Measurements from ENCODE around the gene VWA2. TPM values are rescaled to one million over a fixed set of nuclear protein-coding genes. Genes with fewer than 3 reads are reported as not detected.
A peak's percentile ranks its signal among the peaks of the same experiment; 100 is the strongest.

VWA2 gene
- total RNA-seq, 1 experiment from 2014 or later, result 0.21 TPM

GRCh38 chr10:114304571-114305421 lies 65.7 kb downstream of the VWA2 start:
- H3K4me3 ChIP-seq (ENCODE audit: insufficient read depth, low read depth, low read length), result peak overlapping the region; percentile 55
- no peaks in the 10 kb centered on the region for H3K36me3 ChIP-seq (replicated peaks; ENCODE audit: control insufficient read depth, insufficient read depth, low read length)
- peaks cover 5% of the 10 kb centered on the region; the same call in 1 of the 2 replicates for H3K27me3 ChIP-seq (ENCODE audit: control insufficient read depth, insufficient read depth, low read length)
- DNase-seq, result peak; percentile 95

GRCh38 chr10:114305521-114305925 lies 66.5 kb downstream of the VWA2 start:
- Histone ChIP-seq H3K4me3 (ENCODE audit: insufficient read depth, low read depth, low read length) (peak overlapping the region; percentile 55; the same call in 1 of the 2 replicates), H3K36me3 (replicated peaks; ENCODE audit: control insufficient read depth, insufficient read depth, low read length) (no peaks in the 10 kb centered on the region), H3K27me3 (ENCODE audit: control insufficient read depth, insufficient read depth, low read length) (peaks cover 5% of the 10 kb centered on the region; the same call in 1 of the 2 replicates)
- DNase-seq, result no peak

GRCh38 chr10:114306116-114306973 lies 67.3 kb downstream of the VWA2 start:
- H3K27me3 ChIP-seq (ENCODE audit: control insufficient read depth, insufficient read depth, low read length), result peaks cover 5% of the 10 kb centered on the region; the same call in 1 of the 2 replicates
- no peak overlapping the region for H3K4me3 ChIP-seq (ENCODE audit: insufficient read depth, low read depth, low read length)
- DNase-seq, result no peak
- H3K36me3 ChIP-seq (replicated peaks; ENCODE audit: control insufficient read depth, insufficient read depth, low read length), result no peaks in the 10 kb centered on the region

- H3K27me3 ChIP-seq (ENCODE audit: control insufficient read depth, insufficient read depth, low read length), result peaks cover 5% of the 10 kb centered on the region; the same call in 1 of the 2 replicates
- no peak overlapping the region for H3K4me3 ChIP-seq (ENCODE audit: insufficient read depth, low read depth, low read length)
- DNase-seq, result no peak
- no peaks in the 10 kb centered on the region for H3K36me3 ChIP-seq (replicated peaks; ENCODE audit: control insufficient read depth, insufficient read depth, low read length)
Measured at GRCh38 chr10:114307731-114308130, 68.7 kb downstream of the VWA2 start.

- H3K36me3 ChIP-seq (replicated peaks; ENCODE audit: control insufficient read depth, insufficient read depth, low read length), result no peaks in the 10 kb centered on the region
- no peak overlapping the region for H3K4me3 ChIP-seq (ENCODE audit: insufficient read depth, low read depth, low read length)
- no peak for DNase-seq
- H3K27me3 ChIP-seq (ENCODE audit: control insufficient read depth, insufficient read depth, low read length), result peaks cover 5% of the 10 kb centered on the region; the same call in 1 of the 2 replicates
Measured at GRCh38 chr10:114308531-114309363, 69.7 kb downstream of the VWA2 start.

GRCh38 chr10:114309364-114309651 lies 70.3 kb downstream of the VWA2 start:
- Histone ChIP-seq H3K27me3 (ENCODE audit: control insufficient read depth, insufficient read depth, low read length) (peaks cover 5% of the 10 kb centered on the region; the same call in 1 of the 2 replicates), H3K4me3 (ENCODE audit: insufficient read depth, low read depth, low read length) (no peak overlapping the region), H3K36me3 (replicated peaks; ENCODE audit: control insufficient read depth, insufficient read depth, low read length) (no peaks in the 10 kb centered on the region)
- DNase-seq, result no peak

- Histone ChIP-seq H3K36me3 (replicated peaks; ENCODE audit: control insufficient read depth, insufficient read depth, low read length) (no peaks in the 10 kb centered on the region), H3K27me3 (ENCODE audit: control insufficient read depth, insufficient read depth, low read length) (peaks cover 4% of the 10 kb centered on the region; the same call in 1 of the 2 replicates), H3K4me3 (ENCODE audit: insufficient read depth, low read depth, low read length) (no peak overlapping the region)
- no peak for DNase-seq
Measured at GRCh38 chr10:114310346-114310745, 71.3 kb downstream of the VWA2 start.

- H3K36me3 ChIP-seq (replicated peaks; ENCODE audit: control insufficient read depth, insufficient read depth, low read length), result no peaks in the 10 kb centered on the region
- no peak for DNase-seq
- no peak overlapping the region for H3K4me3 ChIP-seq (ENCODE audit: insufficient read depth, low read depth, low read length)
- H3K27me3 ChIP-seq (ENCODE audit: control insufficient read depth, insufficient read depth, low read length), result peaks cover 2% of the 10 kb centered on the region; the same call in 1 of the 2 replicates
Measured at GRCh38 chr10:114311023-114311422, 72.0 kb downstream of the VWA2 start.

- H3K27me3 ChIP-seq (ENCODE audit: control insufficient read depth, insufficient read depth, low read length), result peaks cover 2% of the 10 kb centered on the region; the same call in 1 of the 2 replicates
- DNase-seq, result no peak
- no peaks in the 10 kb centered on the region for H3K36me3 ChIP-seq (replicated peaks; ENCODE audit: control insufficient read depth, insufficient read depth, low read length)
- no peak overlapping the region for H3K4me3 ChIP-seq (ENCODE audit: insufficient read depth, low read depth, low read length)
Measured at GRCh38 chr10:114311496-114312209, 72.6 kb downstream of the VWA2 start.

GRCh38 chr10:114313139-114313538 lies 74.1 kb downstream of the VWA2 start:
- Histone ChIP-seq H3K4me3 (ENCODE audit: insufficient read depth, low read depth, low read length) (no peak overlapping the region), H3K36me3 (replicated peaks; ENCODE audit: control insufficient read depth, insufficient read depth, low read length) (no peaks in the 10 kb centered on the region), H3K27me3 (ENCODE audit: control insufficient read depth, insufficient read depth, low read length) (no peaks in the 10 kb centered on the region)
- DNase-seq, result no peak

- no peak overlapping the region for H3K4me3 ChIP-seq (ENCODE audit: insufficient read depth, low read depth, low read length)
- no peaks in the 10 kb centered on the region for H3K27me3 ChIP-seq (ENCODE audit: control insufficient read depth, insufficient read depth, low read length)
- no peaks in the 10 kb centered on the region for H3K36me3 ChIP-seq (replicated peaks; ENCODE audit: control insufficient read depth, insufficient read depth, low read length)
- DNase-seq, result no peak
Measured at GRCh38 chr10:114313866-114314265, 74.8 kb downstream of the VWA2 start.

GRCh38 chr10:114315566-114316420 lies 76.7 kb downstream of the VWA2 start:
- no peak overlapping the region for H3K4me3 ChIP-seq (ENCODE audit: insufficient read depth, low read depth, low read length)
- no peak for DNase-seq
- H3K36me3 ChIP-seq (replicated peaks; ENCODE audit: control insufficient read depth, insufficient read depth, low read length), result no peaks in the 10 kb centered on the region
- no peaks in the 10 kb centered on the region for H3K27me3 ChIP-seq (ENCODE audit: control insufficient read depth, insufficient read depth, low read length)

- H3K36me3 ChIP-seq (replicated peaks; ENCODE audit: control insufficient read depth, insufficient read depth, low read length), result no peaks in the 10 kb centered on the region
- DNase-seq, result no peak
- H3K27me3 ChIP-seq (ENCODE audit: control insufficient read depth, insufficient read depth, low read length), result no peaks in the 10 kb centered on the region
- H3K4me3 ChIP-seq (ENCODE audit: insufficient read depth, low read depth, low read length), result no peak overlapping the region
Measured at GRCh38 chr10:114316744-114317143, 77.7 kb downstream of the VWA2 start.
